Measurements from ENCODE around the gene RNPEP.
"Not testable (repeated sequence)": the region's sequence is repeated elsewhere in the genome, so short reads cannot be mapped to it uniquely, and the experiment has no call there.

The RNPEP gene

DNA sequence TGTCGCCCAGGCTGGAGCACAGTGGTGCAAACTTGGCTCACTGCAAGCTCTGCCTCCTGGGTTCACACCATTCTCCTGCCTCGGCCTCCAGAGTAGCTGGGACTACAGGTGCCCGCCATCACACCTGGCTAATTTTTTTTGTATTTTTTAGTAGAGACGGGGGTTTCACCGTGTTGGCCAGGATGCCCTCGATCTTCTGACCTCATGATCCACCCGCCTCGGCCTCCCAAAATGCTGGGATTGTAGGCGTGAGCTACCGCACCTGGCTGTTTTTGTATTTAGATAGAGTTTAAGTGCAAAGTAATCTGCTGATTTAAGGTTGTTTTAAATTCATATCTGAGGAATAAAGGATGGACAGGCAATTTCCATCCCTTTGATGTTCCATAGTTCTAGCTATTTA lies 20.1 kb upstream of the RNPEP start:
- not testable (repeated sequence) for DNase-seq

DNA sequence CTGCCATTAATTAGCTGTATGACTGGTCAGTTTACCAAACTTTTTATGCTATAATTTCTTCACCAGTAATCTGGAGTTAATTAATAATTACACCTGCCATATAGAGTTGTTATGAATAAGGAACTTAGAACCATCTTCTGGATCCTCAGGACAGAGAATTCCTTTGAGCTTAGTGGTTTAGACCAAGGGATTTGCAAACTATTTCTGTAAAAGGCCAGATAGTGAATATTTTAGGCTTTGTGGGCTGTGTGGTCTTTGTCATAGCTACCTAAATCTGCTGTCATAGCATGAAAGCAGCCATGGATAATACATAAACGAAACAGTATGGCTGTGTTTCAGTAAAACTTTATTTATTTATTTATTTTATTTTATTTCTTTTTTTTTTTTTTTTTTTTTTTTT lies 18.2 kb upstream of the RNPEP start:
- DNase-seq = no peak

DNA sequence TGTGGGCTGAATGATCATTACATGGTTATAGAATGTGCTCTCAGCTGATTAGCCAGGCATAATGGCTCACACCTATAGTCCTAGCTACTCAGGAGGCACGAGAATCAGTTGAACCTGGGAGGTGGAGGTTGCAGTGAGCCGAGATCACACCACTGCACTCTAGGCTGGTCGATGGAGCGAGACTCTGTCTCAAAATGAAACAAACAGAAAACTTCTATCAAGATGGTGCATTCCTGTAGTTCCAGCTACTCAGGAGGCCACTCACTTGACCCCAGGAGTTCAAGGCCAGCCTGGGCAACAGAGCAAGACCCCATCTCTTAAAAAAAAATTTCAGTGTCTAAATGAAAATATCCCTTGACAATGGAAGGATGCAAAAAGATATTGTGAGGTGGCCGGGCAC lies 16.3 kb upstream of the RNPEP start:
- DNase-seq = no peak

DNA sequence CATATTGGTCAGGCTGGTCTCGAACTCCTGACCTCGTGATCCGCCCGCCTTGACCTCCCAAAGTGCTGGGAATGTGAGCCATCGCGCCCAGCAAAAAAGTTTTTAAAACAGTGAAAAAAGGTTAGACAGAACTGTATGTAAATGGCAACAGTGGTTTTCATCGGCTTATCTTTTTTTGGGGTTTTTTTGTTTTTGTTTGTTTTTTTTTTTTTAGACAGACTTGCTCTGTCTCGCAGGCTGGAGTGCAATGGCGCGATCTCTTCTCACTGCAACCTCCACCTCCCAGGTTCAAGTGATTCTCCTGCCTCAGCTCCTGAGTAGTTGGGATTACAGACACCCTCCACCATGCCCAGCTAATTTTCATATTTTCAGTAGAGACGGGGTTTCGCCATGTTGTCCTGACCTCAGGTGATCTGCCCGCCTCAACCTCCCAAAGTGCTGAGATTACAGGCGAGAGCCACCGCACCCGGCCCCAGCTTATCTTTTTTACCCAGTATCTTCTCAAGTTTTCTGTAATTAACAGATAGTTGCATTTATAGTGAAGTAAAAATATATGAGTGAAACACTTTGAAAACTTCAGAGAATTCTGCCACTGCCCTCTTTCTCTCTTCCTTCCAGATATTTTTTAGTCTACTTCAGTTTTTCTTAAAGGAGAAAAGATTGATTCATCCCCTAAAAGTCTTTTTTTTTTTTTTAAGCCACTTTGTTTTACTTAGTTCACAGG lies 14.1 kb upstream of the RNPEP start:
- DNase-seq = peak; percentile 50

DNA sequence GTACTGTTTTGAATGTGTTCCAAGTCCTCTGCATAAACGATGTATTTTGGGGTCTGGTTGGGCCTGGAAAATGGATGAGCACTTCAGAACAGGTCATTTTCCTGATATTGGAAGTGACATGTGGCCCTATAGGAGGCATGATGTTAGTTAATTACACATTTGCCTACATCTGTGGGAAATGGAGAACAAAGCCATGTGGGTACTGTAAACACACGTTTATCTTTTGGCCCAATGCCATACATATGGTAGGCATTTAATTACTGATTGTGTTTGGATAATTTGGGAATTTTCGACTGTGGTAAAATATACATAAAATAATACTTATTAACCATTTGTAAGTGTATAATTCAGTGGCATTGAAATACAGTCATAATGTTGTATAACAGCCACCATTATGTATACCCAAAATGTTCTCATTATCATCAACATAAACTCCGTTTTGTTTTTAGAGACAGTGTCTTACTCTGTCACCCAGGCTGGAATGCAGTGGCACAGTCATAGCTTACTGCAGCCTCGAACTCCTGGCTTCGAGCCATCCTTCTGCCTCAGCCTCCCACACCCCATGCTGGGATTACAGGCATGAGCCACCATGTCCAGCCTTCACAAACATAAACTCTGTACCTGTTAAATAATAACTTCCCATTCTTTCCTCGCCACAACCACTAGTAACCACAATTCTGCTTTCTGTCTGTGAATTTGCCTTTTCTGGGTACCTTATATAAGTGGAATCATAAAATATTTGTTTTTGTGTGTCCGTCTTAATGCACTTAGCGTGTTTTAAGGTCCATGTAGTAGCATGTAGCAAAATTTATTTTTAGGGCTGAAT lies 11.9 kb upstream of the RNPEP start:
- DNase-seq = peak; percentile 57

DNA sequence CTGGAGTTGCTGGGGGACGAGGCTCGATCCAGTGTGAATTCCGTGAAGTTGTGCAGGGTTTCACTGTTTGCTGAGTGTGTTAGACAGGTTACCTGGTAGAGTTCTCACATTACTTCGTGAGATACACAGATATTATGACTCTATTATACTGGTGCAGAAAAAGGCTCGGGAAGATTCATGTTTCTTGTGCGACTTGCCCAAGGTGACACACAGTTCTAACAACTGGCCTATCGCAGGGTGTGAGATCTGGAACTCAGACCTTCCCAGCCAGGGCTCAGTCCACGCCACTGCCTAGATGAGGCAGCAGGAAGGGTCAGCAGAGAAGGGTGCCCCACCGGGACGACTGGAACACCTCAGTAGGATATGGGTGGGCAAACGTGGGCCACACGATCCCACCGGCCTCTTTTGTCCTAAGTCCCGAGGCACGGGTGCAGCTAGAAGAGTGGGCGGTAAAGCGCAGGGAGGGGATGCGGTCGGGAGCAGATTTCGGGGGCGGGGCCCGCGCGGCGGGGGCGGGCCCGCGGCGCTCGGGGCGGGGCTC lies 296 bp upstream of the RNPEP start:
- DNase-seq = peak; percentile 65

DNA sequence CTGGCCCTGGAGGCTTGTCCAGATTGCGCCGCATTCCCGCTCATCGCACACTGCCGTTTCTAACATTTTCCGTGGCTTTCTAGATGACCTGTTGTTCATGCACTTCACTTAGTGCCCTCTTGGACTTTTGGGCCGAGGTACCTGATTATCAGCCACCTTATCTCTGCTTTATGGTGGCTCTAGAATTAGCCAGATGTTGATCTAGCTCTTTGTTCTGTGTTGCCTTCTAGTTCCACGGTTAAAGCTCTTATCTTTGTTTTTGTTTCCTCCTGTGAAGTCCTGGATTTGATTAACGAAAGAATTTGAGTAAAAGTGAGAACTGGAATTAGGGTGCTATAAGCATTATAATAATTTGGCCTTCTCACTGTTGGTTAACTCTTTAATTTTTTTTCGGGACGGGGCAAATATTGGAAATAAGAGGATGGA lies 945 bp downstream of the RNPEP start:
- peak; percentile 67 for DNase-seq

DNA sequence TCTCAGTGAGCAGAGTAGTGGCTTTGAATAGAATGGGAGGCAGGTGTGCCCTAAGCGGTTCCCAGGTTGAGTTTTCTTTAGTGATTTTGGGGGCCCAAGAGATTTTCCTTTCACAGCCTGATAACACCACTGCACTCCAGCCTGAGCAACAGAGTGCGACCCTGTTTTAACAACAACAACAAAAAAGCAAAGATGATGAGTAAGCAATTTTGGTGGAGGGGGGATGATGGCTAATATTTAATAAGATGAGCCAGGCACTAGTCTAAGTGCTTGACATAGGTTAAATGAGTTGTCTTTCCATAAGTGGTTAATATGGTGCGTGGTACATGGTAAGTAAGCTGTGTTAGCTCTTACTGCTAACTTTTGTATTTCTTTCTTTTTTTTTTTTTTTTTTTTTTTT lies 2.0 kb downstream of the RNPEP start:
- DNase-seq = no peak

DNA sequence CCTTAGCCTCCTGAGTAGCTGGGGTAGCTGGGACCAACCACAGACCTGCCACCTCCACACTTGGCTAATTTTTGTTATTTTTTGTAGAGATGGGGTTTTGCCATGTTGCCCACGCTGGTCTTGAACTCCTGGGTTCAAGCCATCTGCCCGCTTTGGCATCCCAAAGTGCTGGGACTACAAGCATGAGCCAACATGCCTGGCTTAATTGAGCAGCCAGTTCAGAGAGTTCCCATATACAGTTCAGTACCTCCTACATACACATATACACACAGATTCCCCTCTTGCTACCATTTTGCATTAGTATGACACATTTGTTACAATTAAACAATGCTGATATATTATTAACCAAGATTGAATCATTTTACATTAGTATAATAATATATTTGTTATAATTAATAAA lies 2.9 kb downstream of the RNPEP start:
- no peak for DNase-seq

DNA sequence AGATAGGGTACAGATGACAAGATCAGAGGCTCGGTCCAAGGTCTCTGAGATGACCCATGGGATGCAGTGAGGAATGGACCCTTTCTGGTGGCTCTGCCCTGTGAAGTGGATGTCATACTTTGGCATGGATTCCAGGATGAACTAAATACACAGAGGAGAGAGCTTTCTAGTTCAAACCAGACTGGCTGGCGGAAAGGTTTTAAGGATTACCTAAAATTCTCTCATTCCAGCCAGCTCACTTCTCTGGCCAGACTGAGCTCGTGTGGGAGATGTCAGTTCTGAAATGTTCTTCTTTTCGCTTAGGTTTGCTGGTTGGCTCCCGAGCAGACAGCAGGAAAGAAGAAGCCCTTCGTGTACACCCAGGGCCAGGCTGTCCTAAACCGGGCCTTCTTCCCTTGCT lies 6.2 kb downstream of the RNPEP start:
- no peak for DNase-seq

DNA sequence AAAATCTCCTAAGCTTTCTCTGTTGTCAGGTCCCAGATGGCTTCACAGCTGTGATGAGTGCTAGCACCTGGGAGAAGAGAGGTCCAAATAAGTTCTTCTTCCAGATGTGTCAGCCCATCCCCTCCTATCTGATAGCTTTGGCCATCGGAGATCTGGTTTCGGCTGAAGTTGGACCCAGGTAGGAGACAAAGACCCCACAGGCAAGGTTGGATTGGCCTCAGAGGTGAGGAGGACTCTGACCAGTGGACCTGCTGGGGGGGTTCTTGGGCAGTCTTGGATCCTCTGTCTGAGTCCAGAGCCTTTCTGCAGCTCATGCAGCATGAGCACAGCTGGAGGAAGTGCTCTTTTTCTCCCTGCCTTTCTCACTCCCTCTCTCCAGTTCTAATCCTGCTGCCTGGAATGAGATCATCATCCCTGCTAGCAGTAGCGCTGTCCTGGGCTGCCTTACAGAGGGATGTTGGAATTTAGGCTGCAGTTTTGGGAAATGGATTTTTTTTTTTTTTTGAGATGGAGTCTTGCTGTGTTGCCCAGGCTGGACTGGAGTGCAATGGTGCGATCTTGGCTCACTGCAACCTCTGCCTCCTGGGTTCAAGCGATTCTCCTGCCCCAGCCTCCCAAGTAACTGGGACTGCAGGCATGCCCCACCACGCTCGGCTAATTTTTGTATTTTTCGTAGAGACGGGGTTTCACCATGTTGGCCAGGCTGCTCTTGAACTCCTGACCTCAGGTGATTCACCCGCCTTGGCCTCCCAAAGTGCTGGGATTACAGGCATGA lies 7.1 kb downstream of the RNPEP start:
- DNase-seq = no peak

DNA sequence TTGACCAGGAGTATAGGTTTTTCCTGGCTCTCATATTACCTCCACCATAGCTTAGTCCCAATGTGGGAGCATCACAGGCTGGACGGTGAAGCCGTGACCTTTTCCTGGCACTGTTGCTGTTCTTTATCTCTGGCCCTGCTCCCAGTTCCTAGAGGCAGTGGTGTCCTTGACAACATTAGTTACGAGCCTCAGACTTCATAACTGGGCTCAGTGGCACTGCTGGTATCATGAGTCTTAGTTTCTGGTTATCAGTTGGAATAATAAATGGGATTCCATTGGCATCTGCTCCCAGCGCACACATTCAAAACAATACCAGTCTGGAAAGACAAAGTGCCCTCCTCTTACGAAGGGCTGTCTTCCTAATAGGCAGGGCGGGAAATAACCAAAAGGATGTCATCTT lies 8.0 kb downstream of the RNPEP start:
- DNase-seq = no peak

DNA sequence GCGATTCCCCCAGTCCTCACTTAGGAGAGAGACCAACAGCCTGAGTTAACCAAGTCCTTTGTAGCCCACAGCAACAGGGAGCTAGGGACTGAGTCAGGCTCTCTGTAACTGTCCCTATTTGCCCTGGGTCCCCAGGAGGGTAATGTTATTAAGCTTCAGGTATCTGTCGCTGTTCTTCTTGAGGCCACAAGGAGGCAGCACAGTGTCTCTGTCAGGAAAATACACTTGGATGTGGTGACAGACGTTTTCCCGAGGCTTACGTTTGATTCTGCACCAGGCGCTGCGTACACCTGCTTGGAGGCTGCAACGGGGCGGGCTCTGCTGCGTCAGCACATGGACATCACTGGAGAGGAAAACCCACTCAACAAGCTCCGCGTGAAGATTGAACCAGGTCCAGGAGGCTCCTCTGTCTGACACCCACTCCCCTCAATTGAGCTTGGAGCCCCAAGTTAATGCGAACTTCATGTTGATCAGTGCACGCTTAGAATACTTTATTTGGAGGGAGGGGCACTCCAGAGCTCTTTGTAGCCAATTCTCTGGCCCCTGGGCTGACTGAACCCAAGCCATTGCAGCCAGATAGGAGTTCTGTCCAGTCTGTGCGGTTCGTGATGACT lies 17.3 kb downstream of the RNPEP start:
- peak; percentile 83 for DNase-seq

DNA sequence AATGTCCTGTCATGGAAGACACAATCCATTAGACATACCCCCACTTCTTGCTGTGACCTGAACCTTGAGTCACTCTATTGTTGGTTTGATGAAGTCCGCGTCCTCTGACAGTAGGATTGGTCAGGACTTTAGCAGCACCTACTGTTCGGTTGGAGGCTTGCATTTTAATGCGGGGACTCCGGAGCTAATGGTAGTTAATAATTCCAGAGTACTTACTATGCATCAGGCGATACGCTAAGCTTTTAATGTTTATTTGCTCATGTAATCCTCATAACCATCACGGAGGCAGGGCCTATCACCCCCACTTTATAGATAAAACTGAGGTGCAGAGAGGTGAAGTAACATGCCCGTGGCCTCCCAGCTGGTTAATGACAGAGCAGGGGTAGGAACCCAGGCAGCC lies 20.1 kb downstream of the RNPEP start:
- no peak for DNase-seq

DNA sequence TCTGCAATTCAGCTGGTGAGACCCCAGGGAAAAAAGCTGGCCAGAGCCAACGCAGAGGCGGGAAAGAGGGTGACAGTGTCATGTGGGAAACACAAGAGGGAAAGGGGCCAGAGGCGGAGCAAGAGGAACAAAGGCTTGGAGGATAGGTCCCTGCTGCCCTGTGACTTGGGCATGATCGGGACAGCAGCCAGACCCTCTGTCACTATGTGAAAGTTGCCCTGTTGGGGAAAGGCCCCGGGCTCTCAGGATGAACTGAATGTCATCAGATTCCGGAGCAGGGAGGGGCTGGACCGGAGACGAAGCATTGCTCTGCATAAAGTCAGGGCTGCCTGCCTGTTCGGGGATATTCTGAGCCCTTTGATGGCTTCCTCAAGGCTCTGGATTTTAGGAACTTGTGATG lies 22.3 kb downstream of the RNPEP start:
- DNase-seq = no peak

DNA sequence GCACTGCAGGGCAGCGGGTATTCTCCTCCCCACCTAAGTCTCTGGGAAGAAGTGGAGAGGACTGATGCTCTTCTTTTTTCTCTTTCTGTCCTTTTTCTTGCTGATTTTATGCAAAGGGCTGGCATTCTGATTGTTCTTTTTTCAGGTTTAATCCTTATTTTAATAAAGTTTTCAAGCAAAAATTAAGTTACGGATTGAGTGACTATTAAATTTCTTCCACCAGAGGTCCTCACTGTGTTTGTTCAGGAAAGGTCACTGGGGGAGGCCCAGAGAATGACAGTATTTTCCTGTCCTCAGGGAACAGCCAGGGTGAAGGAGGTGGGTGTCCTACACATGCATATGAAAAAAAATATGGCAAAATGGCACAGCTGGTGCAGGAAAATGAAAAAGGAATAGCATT lies 23.5 kb downstream of the RNPEP start:
- DNase-seq = peak; percentile 44

DNA sequence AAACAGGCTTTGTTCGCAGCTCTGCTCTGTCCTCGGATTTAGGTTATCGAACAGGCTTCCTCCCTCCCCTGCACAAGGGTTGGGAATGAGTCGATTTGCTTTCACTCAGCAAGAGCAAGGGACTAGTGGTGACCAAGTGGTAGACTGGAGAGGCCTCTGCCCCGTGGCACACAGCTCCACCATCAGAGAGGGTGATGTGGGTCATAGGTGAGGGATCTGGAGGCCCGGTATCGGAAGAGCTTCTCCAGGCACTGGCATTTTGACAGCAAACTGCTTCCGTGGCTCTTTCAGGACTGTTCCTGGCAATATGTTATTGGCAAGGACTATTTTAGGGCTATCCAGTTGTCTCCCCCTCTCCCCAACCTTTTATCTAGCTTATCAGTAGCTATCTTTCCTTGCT lies 24.9 kb downstream of the RNPEP start:
- no peak for DNase-seq

DNA sequence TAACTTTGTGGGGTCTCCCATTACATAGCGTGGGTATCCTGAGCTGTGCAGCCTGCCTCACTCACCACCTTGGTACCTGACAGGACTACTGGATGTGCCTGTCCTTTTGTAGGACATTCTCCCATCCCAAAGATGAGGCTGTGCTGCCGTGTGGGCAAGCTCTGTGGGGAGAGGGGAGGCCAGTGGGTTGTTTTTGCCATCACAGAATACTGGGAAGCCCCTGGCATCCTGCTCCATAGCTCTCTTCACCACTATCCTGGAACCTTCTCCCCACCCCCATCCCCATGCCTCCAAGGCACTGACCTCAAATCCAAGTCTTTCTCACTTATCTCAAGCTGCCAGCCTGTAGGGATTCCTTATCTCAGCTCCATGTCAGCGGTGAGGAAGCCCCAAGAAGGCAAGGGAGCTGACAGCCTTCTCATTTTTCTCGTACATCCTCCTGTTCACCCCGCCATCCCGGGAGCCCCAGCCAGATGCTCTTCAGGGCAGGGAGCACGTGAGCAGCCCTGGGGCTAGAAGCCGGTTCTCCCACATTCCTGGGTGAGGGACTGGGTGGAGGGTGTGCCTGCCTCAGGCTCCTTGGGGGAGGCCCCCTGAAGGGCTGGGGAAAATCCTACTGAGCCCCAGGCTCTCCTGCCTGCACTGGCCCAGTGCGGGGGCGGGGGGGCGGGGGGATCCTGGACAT lies 25.5 kb downstream of the RNPEP start:
- peak; percentile 51 for DNase-seq

DNA sequence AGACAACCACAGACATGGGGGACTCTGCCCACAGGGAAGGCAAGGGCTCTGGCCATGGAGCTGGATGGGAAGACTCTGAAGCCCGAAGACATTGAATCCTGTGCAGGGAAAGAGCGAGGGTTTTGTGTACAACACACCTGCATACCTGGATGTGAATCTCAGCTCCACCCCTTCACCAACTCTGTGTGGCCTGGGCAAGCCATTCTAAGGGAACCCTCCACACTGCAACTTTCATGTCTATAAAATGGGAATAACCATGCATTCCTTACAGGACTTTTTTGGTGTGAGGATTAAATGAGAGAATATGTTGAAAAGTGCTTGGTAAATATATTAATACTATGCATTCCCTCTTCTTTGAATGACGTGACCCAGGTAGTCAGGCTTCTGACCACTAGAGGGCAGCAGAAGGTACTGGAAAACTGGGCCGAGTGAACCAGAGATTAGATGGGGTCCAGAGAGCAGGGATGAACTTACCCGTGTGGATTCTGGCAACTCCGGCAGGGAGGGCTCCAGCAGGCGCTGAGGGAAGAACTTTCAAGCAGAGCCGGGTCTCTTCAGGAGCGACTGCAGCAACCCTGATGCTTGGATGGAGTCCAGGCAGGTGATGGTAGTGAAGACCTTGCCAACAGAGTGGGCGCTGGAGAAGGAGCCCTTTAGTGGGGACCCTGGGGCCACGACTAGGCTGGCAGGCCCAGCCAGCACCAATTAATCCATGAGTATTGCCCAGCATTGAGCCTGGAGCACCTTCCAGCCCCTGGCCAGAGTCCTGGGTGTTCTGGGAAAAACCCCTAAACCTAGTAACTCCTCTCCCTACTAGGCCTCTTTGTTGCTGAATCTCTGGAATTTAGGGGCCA lies 27.1 kb downstream of the RNPEP start:
- peak; percentile 88 for DNase-seq

DNA sequence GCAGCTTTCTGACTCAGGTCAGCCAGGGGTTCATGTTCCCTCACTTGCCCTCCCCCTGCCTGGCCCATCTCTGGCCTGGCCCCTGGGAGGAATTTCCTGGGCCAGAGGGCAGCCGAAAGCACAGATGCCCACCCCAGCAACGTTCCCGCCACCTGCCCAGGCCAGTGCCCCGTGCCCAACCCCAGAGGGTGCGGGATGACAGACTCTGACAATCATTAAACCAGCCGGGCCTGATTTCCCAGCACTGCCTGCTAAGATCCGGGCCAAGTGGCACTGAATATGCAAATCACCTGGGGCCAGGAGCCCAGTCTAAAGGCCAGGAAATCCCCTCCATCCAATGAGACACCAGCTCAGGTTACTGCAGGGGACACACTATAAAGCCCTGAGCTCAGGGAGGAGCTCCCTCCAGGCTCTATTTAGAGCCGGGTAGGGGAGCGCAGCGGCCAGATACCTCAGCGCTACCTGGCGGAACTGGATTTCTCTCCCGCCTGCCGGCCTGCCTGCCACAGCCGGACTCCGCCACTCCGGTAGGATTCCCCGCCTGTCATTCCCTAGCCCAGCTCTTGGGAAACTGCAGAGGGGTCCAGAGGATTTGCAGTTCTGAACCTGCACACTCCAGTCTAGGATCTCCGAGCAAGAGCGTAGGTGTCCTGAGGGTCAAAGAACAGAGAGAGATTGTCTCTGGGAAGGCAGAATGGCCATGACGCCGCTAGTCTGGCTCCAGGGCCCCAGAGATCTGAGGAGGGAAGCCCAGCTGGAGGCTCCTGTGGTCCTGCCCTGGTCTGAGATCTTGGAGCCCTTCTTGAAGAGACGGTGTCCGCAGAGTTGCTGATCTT lies 27.9 kb downstream of the RNPEP start, which contains the start of gene ELF3:
Gene ELF3, plus strand, starts transcription at position 408 of the 836 bp plus-strand sequence. CDS start 550 bp downstream, outside the sequence.
- no peak for DNase-seq
